COLO829 (cell line): ENCODE results near the gene MINK1.

Experiments
- DNase-seq: peaks from one replicate; pipeline ENCODE4 v3.0.0; 2012; ENCODE audit warnings: low spot score

Gene MINK1

GRCh38 chr17:4833178-4833940, at the start of gene MINK1:
Gene MINK1, plus strand, starts transcription at chr17:4833340. Its CDS starts 244 bp downstream, at chr17:4833584.
- peak; percentile 97 for DNase-seq

- no peak for DNase-seq
Observed at GRCh38 chr17:4785311-4786105, 47.6 kb upstream of the MINK1 start.

DNA sequence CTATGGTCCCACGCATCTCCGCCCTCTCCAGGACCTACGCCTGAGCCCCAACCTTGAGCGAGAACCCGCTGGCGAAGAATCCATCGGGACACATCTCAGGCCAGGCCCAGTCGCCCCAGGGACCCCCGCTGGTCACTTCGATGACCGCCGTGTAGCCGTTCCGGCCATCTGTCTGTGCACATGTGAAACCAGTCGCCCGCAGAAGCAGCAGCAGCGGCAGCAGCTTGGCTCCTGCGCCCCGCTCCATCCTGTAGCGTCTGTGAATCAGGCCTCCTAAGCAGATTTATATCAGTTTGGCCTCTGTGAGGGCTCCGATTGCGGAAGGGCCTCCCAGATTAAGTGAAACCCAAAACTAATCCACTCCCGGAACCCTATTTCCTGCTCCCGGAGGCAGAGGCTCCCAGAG, 47.0 kb upstream of the MINK1 start, which contains the start of gene VMO1:
Gene VMO1, minus strand, starts transcription at position 259 of the 406 bp plus-strand sequence. Its CDS starts 12 bp downstream, at position 247.
- DNase-seq: no peak

GRCh38 chr17:4786516-4786915, 46.6 kb upstream of the MINK1 start:
- DNase-seq: no peak

- DNase-seq: no peak
Observed at GRCh38 chr17:4788159-4788806, 44.9 kb upstream of the MINK1 start.

DNA sequence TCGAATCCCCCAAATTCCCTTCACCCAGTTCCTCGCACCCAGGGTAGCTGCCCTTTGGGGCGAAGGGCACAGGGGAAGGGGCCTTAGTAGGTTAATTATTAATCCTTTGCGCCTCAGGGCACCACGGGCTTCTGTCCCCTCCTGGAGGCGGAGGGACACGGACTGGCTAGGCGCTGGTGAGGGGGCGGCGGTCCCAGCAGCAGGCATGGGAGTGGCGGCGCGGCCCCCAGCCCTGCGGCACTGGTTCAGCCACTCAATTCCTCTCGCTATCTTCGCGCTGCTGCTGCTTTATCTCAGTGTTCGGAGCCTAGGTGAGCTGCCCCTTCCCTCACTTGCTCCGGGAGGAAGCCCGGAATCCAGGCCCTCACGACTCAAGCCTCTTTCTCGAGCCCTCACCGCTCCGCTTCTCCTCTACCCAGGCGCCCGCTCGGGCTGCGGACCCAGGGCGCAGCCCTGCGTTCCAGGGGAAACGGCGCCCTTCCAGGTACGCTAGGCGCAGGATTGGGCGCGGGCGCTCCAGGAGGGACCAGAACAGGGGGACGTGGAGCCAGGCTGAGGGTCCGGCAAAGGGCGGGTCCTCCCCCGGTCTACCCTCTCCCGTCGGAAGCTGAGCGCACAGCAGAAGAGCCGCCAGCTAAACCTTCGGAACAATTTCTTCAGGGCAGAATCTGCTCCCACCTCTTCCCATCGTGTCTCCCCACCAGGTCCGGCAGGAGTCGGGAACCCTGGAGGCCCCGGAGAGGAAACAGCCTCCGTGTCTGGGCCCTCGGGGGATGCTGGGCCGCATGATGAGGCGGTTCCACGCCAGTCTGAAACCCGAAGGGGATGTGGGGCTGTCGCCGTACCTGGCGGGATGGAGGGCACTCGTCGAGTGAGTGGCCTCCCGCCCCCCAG, 44.1 kb upstream of the MINK1 start, which contains the start of gene GLTPD2:
Gene GLTPD2, plus strand, starts transcription at position 158 of the 894 bp plus-strand sequence. Its CDS starts 48 bp downstream, at position 206.
- DNase-seq: no peak

DNA sequence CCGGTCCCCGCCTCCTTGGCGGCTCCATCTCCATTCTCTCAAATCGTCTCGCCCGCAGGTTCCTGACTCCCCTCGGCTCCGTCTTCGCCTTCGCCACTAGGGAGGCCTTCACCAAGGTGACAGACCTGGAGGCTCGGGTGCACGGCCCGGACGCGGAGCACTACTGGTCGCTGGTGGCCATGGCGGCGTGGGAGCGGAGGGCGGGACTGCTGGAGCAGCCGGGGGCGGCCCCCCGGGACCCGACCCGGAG, 43.5 kb upstream of the MINK1 start:
- DNase-seq: no peak

- DNase-seq: peak; percentile 84
Observed at GRCh38 chr17:4789951-4790704, 43.0 kb upstream of the MINK1 start.

DNA sequence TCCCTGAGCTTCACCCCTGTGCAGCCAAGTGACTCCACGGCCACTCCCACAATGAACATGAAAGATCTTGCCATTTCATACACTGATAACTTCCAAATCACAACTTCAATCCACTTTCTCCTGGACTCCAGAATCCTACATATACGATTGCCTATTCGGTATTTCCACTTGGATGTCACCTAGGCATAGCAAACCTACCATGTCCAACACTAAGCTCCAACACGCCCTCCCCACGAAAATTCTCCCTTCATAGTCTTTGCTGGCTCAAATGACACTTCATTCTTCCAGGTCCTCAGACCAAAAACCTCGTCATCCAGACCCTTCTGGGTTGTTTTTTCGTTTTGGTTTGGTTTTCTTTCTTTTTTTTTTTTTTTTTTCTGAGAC, 42.4 kb upstream of the MINK1 start:
- DNase-seq: no peak

DNA sequence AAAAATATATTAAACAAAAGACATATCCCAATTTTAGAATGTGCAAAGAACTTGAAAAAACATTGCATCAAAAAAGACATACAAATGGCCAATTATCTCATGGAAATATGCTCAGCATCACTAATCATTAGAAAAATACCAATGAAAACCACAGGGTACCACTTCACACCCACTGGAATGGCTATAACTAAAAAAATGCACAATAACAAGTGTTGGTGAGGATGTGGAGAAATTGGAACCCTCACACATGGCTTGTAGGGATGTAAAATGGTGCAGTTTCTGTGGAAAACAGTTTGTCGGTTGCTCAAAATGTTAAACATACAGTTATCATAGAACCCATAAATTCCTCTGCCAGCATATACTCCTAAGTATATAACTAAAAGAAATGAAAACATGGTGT, 38.0 kb upstream of the MINK1 start:
- no peak for DNase-seq

DNA sequence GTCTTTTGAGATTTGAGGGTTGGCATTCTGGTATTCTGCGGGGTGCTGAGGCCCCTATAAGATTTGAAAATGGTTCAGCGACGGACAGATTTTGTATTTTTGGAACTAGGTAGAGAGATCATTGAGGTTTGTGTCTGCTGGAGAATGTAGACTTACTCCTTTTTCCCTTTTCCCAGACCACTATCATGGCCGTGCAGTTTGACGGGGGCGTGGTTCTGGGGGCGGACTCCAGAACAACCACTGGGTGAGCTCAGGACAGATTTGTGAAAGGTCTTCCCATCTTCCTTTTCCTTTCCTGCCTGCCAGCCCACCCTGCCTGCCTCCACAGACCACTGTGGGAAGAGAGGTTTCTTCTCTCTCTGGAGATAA, 36.6 kb upstream of the MINK1 start:
- peak; percentile 63 for DNase-seq

GRCh38 chr17:4800462-4801196, 32.5 kb upstream of the MINK1 start:
- DNase-seq: no peak

DNA sequence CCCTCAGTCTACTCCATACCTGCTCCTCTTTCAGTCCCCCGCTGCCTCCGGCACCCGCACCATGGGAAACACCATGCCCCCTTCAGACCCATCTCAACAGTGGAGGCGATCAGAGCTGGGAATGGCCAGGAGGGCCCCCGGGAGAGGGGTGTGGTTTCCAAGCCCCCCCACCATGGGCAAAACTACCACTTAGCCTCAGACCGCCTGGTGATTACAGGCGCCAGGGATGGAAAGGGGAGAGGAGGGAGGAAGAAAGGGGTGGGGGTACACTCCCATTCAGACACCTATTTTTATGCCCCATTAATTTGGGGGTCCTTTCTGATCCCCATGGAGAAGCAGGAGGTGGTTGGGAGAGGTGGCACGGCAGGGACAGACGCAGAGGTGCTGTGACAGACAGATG, 30.9 kb upstream of the MINK1 start, which contains the start of gene C17orf114:
Gene C17orf114, minus strand, starts transcription at position 101 of the 400 bp plus-strand sequence.
- no peak for DNase-seq

DNA sequence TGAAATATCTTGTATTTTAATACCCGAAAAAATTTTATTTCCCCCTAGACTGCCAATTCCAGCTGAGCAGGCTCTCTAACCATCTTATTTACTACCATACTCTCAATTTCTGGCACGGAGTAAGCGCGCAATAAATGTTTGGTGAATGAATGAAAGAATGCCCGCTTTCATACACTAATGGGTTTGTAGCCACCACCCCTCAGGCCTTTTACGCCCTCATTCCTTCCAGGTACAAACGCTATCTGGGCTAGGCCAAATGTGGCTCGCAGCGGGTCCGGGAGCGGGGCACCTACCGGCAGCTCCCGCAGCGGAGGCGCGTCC, 26.7 kb upstream of the MINK1 start:
- peak; percentile 59 for DNase-seq

DNA sequence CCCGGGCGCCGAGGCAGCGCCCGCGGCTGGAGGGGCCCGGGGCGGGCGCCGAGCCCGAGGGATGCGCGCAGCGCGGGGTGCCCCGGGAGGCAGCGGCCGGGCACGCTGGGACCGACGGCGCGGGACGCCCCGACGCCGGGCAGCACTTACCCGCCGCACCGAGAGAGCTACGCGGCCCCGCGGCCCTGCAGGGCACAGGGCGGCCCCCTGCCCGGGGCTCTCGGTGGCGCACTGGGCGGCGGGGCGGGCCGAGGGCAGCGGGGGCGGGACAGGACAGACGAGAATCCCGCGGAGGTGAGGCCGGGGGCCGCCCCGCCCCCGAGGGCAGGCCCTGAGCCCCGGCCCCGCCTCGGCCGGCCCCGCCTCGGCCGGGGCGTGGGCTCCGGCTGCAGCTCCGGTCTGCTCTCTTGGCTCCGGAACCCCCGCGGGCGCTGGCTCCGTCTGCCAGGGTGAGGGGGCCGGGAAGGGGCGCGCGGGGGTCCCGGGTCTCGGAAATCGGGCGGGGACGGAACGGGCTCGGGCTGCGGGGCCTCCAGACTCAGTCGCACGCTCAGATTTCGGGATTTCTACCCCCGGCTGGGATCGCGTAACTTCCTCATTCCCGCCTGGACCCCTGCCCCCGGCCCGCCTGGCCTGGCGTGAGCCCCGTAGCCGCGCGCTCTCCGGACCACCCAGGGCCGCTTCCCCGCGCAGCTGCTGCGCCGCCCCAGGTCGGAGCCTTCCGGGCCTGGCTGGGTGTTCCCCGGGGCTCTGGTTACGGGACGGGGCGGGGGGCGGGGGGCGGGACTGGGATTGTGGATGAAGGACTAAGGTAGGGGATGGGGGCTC, 26.1 kb upstream of the MINK1 start, which contains the start of gene PLD2:
Gene PLD2, plus strand, starts transcription at position 376 of the 828 bp plus-strand sequence. CDS start 621 bp downstream, outside the sequence.
- peak; percentile 92 for DNase-seq

- no peak for DNase-seq
Observed at GRCh38 chr17:4807605-4808377, 25.3 kb upstream of the MINK1 start.

DNA sequence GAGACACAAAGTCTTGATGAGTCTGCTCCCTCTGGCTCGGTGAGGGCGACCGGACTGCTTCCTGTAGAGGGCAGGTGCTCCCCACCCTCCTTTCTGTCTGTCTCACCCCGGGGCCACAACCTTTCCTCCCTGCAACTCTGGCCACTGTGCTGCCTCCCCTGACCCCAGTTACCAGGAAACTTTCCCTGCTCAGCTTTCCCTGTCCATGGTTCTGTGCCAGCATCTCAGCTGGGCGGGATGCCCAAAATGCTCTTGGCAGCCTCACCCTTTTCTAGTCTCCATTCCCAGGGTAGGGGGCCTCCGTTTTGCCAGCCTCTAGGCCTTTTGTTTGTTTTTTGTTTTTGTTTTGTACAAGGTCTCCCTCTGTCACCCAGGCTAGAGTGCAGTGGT, 24.8 kb upstream of the MINK1 start:
- no peak for DNase-seq

- DNase-seq: no peak
Observed at GRCh38 chr17:4810696-4811290, 22.3 kb upstream of the MINK1 start.
